SK-N-SH treated with all-trans-retinoic acid at 6 μM for 48 hours (cell line): ENCODE measurements around the gene UVRAG.

ENCODE experiments used
- ARNTL ChIP-seq: fragments of 450-650 bp; formaldehyde crosslinking; IDR thresholded peaks from 2 replicates; pipeline ENCODE4 v1.5.0; 2020; ENCODE audit warnings: low read depth, mild to moderate bottlenecking, moderate library complexity, borderline replicate concordance
- BACH2 ChIP-seq: fragments of 250-450 bp; sonication (Bioruptor Pico); IDR thresholded peaks from 2 replicates; pipeline ENCODE4 v1.9.0; 2021; ENCODE audit warnings: mild to moderate bottlenecking, borderline replicate concordance
- CSDC2 ChIP-seq: fragments of 250-450 bp; sonication (Bioruptor Pico); IDR thresholded peaks from 2 replicates; pipeline ENCODE4 v1.5.0; 2020; ENCODE audit warnings: mild to moderate bottlenecking, moderate library complexity
- CSRNP3 ChIP-seq: fragments of 250-450 bp; sonication (Bioruptor Pico); IDR thresholded peaks from 2 replicates; pipeline ENCODE4 v1.5.1; 2021; ENCODE audit warnings: mild to moderate bottlenecking, moderate library complexity
- ISL1 ChIP-seq: fragments of 250-450 bp; sonication (Bioruptor Pico); IDR thresholded peaks from 2 replicates; pipeline ENCODE4 v2.1.2; 2022; ENCODE audit warnings: mild to moderate bottlenecking, moderate library complexity
- OSR1 ChIP-seq: fragments of 250-450 bp; sonication (Bioruptor Pico); IDR thresholded peaks from 2 replicates; pipeline ENCODE4 v1.8.0; 2022; ENCODE audit warnings: moderate library complexity, mild to moderate bottlenecking, inconsistent platforms
- RARB ChIP-seq: fragments of 250-450 bp; sonication (Bioruptor Pico); IDR thresholded peaks from 2 replicates; pipeline ENCODE4 v1.8.0; 2021; ENCODE audit warnings: mild to moderate bottlenecking, moderate library complexity
- SNAI2 ChIP-seq: fragments of 250-450 bp; sonication (Bioruptor Pico); IDR thresholded peaks from 2 replicates; pipeline ENCODE4 v1.5.0; 2020; ENCODE audit warnings: mild to moderate bottlenecking, moderate library complexity
- TSHZ2 ChIP-seq: fragments of 250-450 bp; sonication (Bioruptor Pico); IDR thresholded peaks from 2 replicates; pipeline ENCODE4 v1.5.0; 2020; ENCODE audit warnings: mild to moderate bottlenecking, moderate library complexity
- ZFP3 ChIP-seq: fragments of 250-450 bp; sonication (Bioruptor Pico); IDR thresholded peaks from 2 replicates; pipeline ENCODE4 v1.5.0; 2020; ENCODE audit warnings: mild to moderate bottlenecking, moderate library complexity
- ZFP30 ChIP-seq: fragments of 450-650 bp; formaldehyde crosslinking; IDR thresholded peaks from 2 replicates; pipeline ENCODE4 v1.5.0; 2022; ENCODE audit warnings: mild to moderate bottlenecking, moderate library complexity
- ZNF565 ChIP-seq: fragments of 450-650 bp; formaldehyde crosslinking; conservative IDR thresholded peaks from 2 replicates; pipeline ENCODE4 v1.5.0; 2020; ENCODE audit warnings: low read depth, mild to moderate bottlenecking, moderate library complexity
- ZNF8 ChIP-seq: fragments of 450-650 bp; formaldehyde crosslinking; IDR thresholded peaks from 2 replicates; pipeline ENCODE4 v1.5.0; 2020; ENCODE audit warnings: mild to moderate bottlenecking, moderate library complexity
- TF ChIP-seq, protein P1 (sequence below): fragments of 250-450 bp; sonication (Bioruptor Pico); IDR thresholded peaks from 2 replicates; pipeline ENCODE4 v1.8.0; 2020; ENCODE audit warnings: mild to moderate bottlenecking, moderate library complexity, borderline replicate concordance

DNA sequence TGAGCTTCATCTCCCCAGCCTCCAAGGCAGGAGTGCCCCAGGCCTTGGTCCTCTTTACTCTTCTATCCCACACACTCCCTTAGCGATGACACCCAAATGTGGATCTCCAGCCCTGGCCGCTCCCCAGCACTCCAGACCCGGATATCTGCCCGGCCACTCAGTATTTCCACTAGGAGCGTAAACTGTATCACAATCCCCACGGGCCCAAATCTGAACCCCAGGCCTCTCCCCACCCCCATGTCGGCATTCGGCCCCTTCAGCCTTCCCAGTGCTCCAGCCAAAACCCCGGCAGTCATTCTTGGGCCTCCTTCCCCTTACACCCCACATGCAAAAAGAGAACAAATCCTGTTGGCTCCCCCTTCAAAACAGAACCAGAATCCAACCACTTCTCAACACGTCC, 370.5 kb downstream of the UVRAG start:
- no peak for TF ChIP-seq ZNF8 (CRISPR knock-in tag)
- TF ChIP-seq ZFP30 (CRISPR knock-in tag) = no peak
- TF ChIP-seq BACH2 (CRISPR knock-in tag) = no peak
- TF ChIP-seq, protein P1, sequence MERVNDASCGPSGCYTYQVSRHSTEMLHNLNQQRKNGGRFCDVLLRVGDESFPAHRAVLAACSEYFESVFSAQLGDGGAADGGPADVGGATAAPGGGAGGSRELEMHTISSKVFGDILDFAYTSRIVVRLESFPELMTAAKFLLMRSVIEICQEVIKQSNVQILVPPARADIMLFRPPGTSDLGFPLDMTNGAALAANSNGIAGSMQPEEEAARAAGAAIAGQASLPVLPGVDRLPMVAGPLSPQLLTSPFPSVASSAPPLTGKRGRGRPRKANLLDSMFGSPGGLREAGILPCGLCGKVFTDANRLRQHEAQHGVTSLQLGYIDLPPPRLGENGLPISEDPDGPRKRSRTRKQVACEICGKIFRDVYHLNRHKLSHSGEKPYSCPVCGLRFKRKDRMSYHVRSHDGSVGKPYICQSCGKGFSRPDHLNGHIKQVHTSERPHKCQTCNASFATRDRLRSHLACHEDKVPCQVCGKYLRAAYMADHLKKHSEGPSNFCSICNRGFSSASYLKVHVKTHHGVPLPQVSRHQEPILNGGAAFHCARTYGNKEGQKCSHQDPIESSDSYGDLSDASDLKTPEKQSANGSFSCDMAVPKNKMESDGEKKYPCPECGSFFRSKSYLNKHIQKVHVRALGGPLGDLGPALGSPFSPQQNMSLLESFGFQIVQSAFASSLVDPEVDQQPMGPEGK (CRISPR knock-in tag) = no peak
- TF ChIP-seq SNAI2 (CRISPR knock-in tag) = no peak
- TF ChIP-seq ZNF565 (CRISPR knock-in tag) = no peak
- TF ChIP-seq ISL1 (CRISPR knock-in tag) = no peak
- TF ChIP-seq RARB = no peak
- TF ChIP-seq TSHZ2 (CRISPR knock-in tag) = no peak
- no peak for TF ChIP-seq CSDC2 (CRISPR knock-in tag)
- TF ChIP-seq OSR1 (CRISPR knock-in tag) = no peak
- no peak for TF ChIP-seq ZFP3
- TF ChIP-seq CSRNP3 (CRISPR knock-in tag) = no peak
- no peak for TF ChIP-seq ARNTL (CRISPR knock-in tag)
